ENCODE measurements around the gene TCF23.
A peak's percentile ranks its signal among the peaks of the same experiment; 100 is the strongest.

GRCh38 chr2:27191070-27191829 lies 42.4 kb downstream of the TCF23 start:
- TF ChIP-seq CTCF (IDR thresholded peaks at IDR 0.05; ENCODE audit: low read depth, low read length, missing input control): peak; percentile 64
- TF ChIP-seq SP1 (IDR thresholded peaks at IDR 0.05): peak; percentile 13
- TF ChIP-seq MAX (IDR thresholded peaks at IDR 0.05): peak; percentile 5
- TF ChIP-seq REST (IDR thresholded peaks at IDR 0.05): no peak
- TF ChIP-seq TAF1 (conservative IDR thresholded peaks at IDR 0.05): no peak
- no peak for TF ChIP-seq GABPA (IDR thresholded peaks at IDR 0.05 in 1 of 2, conservative IDR thresholded peaks at IDR 0.05 in 1 of 2)
- no peak for TF ChIP-seq FOXA1 (IDR thresholded peaks at IDR 0.05)
- TF ChIP-seq YY1 (IDR thresholded peaks at IDR 0.05): peak; percentile 84
- TF ChIP-seq FOXA2 (IDR thresholded peaks at IDR 0.05): no peak
- peak; percentile 28 for TF ChIP-seq ATF3 (IDR thresholded peaks at IDR 0.05)
- TF ChIP-seq RAD21 (IDR thresholded peaks at IDR 0.05): peak; percentile 89 to 91
- no peak for TF ChIP-seq ZBTB33 (IDR thresholded peaks at IDR 0.05)
- peak in 1 of 2 donors; percentile 40 for TF ChIP-seq RXRA (IDR thresholded peaks at IDR 0.05)
- TF ChIP-seq JUND (IDR thresholded peaks at IDR 0.05): no peak

All from liver (tissue), 3 donors.